SK-N-SH (cell line): ENCODE data around the gene ZSCAN25. TPM values are rescaled to one million over a fixed set of nuclear protein-coding genes. Genes with fewer than 3 reads are reported as not detected.

Source experiments
- CTCF ChIA-PET: fragments of 300-600, 350-600 bp; formaldehyde crosslinking; extraction: SDS; loops from one replicate; lab custom pipeline; 2021; lab: Yijun Ruan, JAX
- POLR2A ChIA-PET: fragments of 350-600 bp; sonication (Branson Sonifier 250); formaldehyde crosslinking; extraction: SDS; loops from one replicate; lab custom pipeline; 2020; ENCODE audit warnings: antibody characterized with exemption, inconsistent platforms; lab: Yijun Ruan, JAX
- DNase-seq: peaks from one replicate; pipeline ENCODE4 v3.0.0; 2012
- H2AFZ ChIP-seq: fragments of 200-600 bp; sonication (generic); 2 replicates; pipeline ENCODE4 v1.8.1; 2016; ENCODE audit warnings: antibody characterized with exemption, mild to moderate bottlenecking, low read depth
- H3F3A ChIP-seq: fragments of 200-600 bp; sonication (generic); replicated peaks from 2 replicates; pipeline ENCODE3; 2016; ENCODE audit warnings: antibody characterized with exemption, mild to moderate bottlenecking; ENCODE audit not compliant: insufficient read depth
- H3K27ac ChIP-seq, 2 experiments: fragments of 200-500 bp in 1 of 2; fragments of 200-600 bp in 1 of 2; sonication (Bioruptor generic) in 1 of 2; sonication (generic), shearing (Covaris generic) in 1 of 2; 2 replicates each; pipeline versions ENCODE4 v1.5.1 to v1.6.1; 2014 to 2016; ENCODE audit warnings: low read depth in 2 of 2, inconsistent platforms in 1 of 2, low read length in 1 of 2, mild to moderate bottlenecking in 1 of 2, mixed read lengths in 1 of 2
- H3K27me3 ChIP-seq: fragments of 200-600 bp; sonication (generic), shearing (Covaris generic); 2 replicates; pipeline ENCODE4 v1.6.1; 2016; ENCODE audit warnings: mixed run types; ENCODE audit not compliant: insufficient read depth
- H3K36me3 ChIP-seq, 2 experiments: fragments of 200-500 bp in 1 of 2; fragments of 200-600 bp in 1 of 2; sonication (Bioruptor generic) in 1 of 2; sonication (generic) in 1 of 2; replicated peaks in 1 of 2; 2 replicates each; pipeline versions ENCODE3 to v1.5.1; 2014 to 2016; ENCODE audit warnings: low read length in 1 of 2, mild to moderate bottlenecking in 1 of 2; ENCODE audit not compliant: insufficient read depth in 2 of 2, control insufficient read depth in 1 of 2
- H3K4me1 ChIP-seq, 2 experiments: fragments of 200-500 bp in 1 of 2; fragments of 200-600 bp in 1 of 2; sonication (Bioruptor generic) in 1 of 2; sonication (generic), shearing (Covaris generic) in 1 of 2; 2 replicates each; pipeline versions ENCODE4 v1.5.1 to v1.6.1; 2014 to 2016; ENCODE audit warnings: low read depth in 1 of 2, low read length in 1 of 2, mixed run types in 1 of 2; ENCODE audit not compliant: insufficient read depth in 2 of 2, control insufficient read depth in 1 of 2
- H3K4me2 ChIP-seq: fragments of 200-600 bp; sonication (generic), shearing (Covaris generic); 2 replicates; pipeline ENCODE4 v1.6.1; 2017; ENCODE audit warnings: mixed run types
- H3K4me3 ChIP-seq, 2 experiments: fragments of 200-500 bp in 1 of 2; fragments of 200-600 bp in 1 of 2; sonication (Bioruptor generic) in 1 of 2; sonication (generic), shearing (Covaris generic) in 1 of 2; 2 replicates each; pipeline versions ENCODE4 v1.5.1 to v1.8.1; 2014 to 2016; ENCODE audit warnings: low read depth in 2 of 2, inconsistent platforms in 1 of 2, low read length in 1 of 2, mild to moderate bottlenecking in 1 of 2, mixed read lengths in 1 of 2, moderate library complexity in 1 of 2
- H3K79me2 ChIP-seq: fragments of 200-600 bp; sonication (generic); 2 replicates; pipeline ENCODE4 v1.8.1; 2017; ENCODE audit warnings: mild to moderate bottlenecking; ENCODE audit not compliant: insufficient read depth
- H3K9ac ChIP-seq: fragments of 200-600 bp; sonication (generic); 2 replicates; pipeline ENCODE4 v1.6.1; 2017; ENCODE audit warnings: mixed run types
- H3K9me2 ChIP-seq: fragments of 200-600 bp; sonication (generic); 2 replicates; pipeline ENCODE4 v1.6.1; 2017; ENCODE audit warnings: mixed run types
- H3K9me3 ChIP-seq: fragments of 200-600 bp; sonication (generic); 2 replicates; pipeline ENCODE4 v1.6.1; 2017; ENCODE audit warnings: mixed run types, mild to moderate bottlenecking, moderate library complexity
- H4K20me1 ChIP-seq: fragments of 200-600 bp; sonication (generic); 2 replicates; pipeline ENCODE4 v1.6.1; 2017; ENCODE audit warnings: mild to moderate bottlenecking, mixed run types; ENCODE audit not compliant: insufficient read depth
- EZH2phosphoT487 ChIP-seq: fragments of 200-600 bp; sonication (generic); IDR thresholded peaks from 2 replicates; pipeline ENCODE4 v1.6.1; 2017; ENCODE audit warnings: low read depth, mixed run types, mild to moderate bottlenecking, antibody characterized with exemption, moderate library complexity, borderline replicate concordance
- FOXJ3 ChIP-seq: sonication (generic); formaldehyde crosslinking; IDR thresholded peaks from 2 replicates; pipeline ENCODE4 v1.5.1; 2020; ENCODE audit warnings: mild to moderate bottlenecking, missing genetic modification reagents
- GATA2 ChIP-seq: sonication (generic); formaldehyde crosslinking; IDR thresholded peaks from 2 replicates; pipeline ENCODE4 v1.5.0; 2020; ENCODE audit warnings: mild to moderate bottlenecking, missing genetic modification reagents
- MAX ChIP-seq: IDR thresholded peaks from 2 replicates; pipeline ENCODE4 v1.4.0; 2012; ENCODE audit warnings: low read depth
- MXI1 ChIP-seq: IDR thresholded peaks from 2 replicates; pipeline ENCODE4 v1.6.1; 2012; ENCODE audit warnings: mild to moderate bottlenecking, low read depth, low read length, improper control_type of control experiment
- RAD21 ChIP-seq: IDR thresholded peaks from 2 replicates; pipeline ENCODE4 v1.6.1; 2012; ENCODE audit warnings: mild to moderate bottlenecking, low read length
- REST ChIP-seq: IDR thresholded peaks from 2 replicates; pipeline ENCODE4 v1.6.1; 2012; ENCODE audit warnings: mild to moderate bottlenecking, low read depth, low read length, moderate library complexity
- RFX5 ChIP-seq: IDR thresholded peaks from 2 replicates; pipeline ENCODE4 v1.6.1; 2012; ENCODE audit warnings: mild to moderate bottlenecking, improper control_type of control experiment, low read length
- RXRA ChIP-seq: IDR thresholded peaks from 2 replicates; pipeline ENCODE4 v1.4.0; 2012; ENCODE audit warnings: low read depth, mild to moderate bottlenecking, borderline replicate concordance
- SMC3 ChIP-seq: IDR thresholded peaks from 2 replicates; pipeline ENCODE4 v1.6.1; 2012; ENCODE audit warnings: low read depth, low read length, improper control_type of control experiment
- TAF1 ChIP-seq: IDR thresholded peaks from 2 replicates; pipeline ENCODE4 v1.6.1; 2012; ENCODE audit warnings: low read depth, mild to moderate bottlenecking, low read length, moderate library complexity, borderline replicate concordance
- USF1 ChIP-seq: IDR thresholded peaks from 2 replicates; pipeline ENCODE4 v1.4.0; 2012; ENCODE audit warnings: low read depth, borderline replicate concordance
- USF2 ChIP-seq: fragments of 150-350 bp; IDR thresholded peaks from 2 replicates; pipeline ENCODE4 v1.6.1; 2017; ENCODE audit warnings: antibody characterized with exemption, low read length, low read depth, borderline replicate concordance
- ZBTB33 ChIP-seq: IDR thresholded peaks from 2 replicates; pipeline ENCODE4 v1.4.0; 2012; ENCODE audit warnings: low read depth, borderline replicate concordance
- WGBS: methylation state at CpG from one replicate; pipeline ENCODE4 v1.1.6; 2017; ENCODE audit warnings: low lambda C conversion rate; 5-methylcytosine and 5-hydroxymethylcytosine counted together
- polyA plus RNA-seq, 3 experiments: library from polyadenylated mRNA; depleted of rRNA; stranded (reverse); fragments of >200 nt; gene quantifications; 2 replicates each; pipeline ENCODE4 v1.2.3, GENCODE V29; 2012

ZSCAN25 gene
- polyA plus RNA-seq, 1 of the 3 experiments (the other 2 are of a cell fraction), result 14.9 TPM

- no peaks in the 10 kb centered on the region for H3K9me3 ChIP-seq
- no peak overlapping the region for H2AFZ ChIP-seq
- POLR2A ChIA-PET, result no interaction called here
- peaks cover 27% of the 10 kb centered on the region for H3F3A ChIP-seq
- peaks cover 7 to 8% of the 10 kb centered on the region in 2 experiments; a peak in 3 of 4 replicates for H3K4me1 ChIP-seq
- H3K27ac ChIP-seq, result no peak overlapping the region
- H3K79me2 ChIP-seq, result peaks cover 26% of the 10 kb centered on the region
- no peak overlapping the region for H3K9ac ChIP-seq
- DNase-seq, result no peak
- no peak overlapping the region for H3K4me2 ChIP-seq
- no peaks in the 10 kb centered on the region for H4K20me1 ChIP-seq
- CTCF ChIA-PET, result interaction anchor here (1.2 to 3.3 kb wide), 4 partner anchors 12 to 89 kb away, joined by 3 to 13 read pairs (median 6); no protein-coding TSS in a partner anchor
- H3K9me2 ChIP-seq, result no peaks in the 10 kb centered on the region
- H3K27me3 ChIP-seq, result no peaks in the 10 kb centered on the region
- WGBS, result 60% methylated on average over 3 of the region's 3 CpGs
- H3K36me3 ChIP-seq, result peaks cover 14% of the 10 kb centered on the region in 2 experiments
- TF ChIP-seq MAX (no peak), GATA2 (CRISPR knock-in tag) (no peak), RXRA (no peak), RFX5 (no peak)
- H3K4me3 ChIP-seq, result no peak overlapping the region
Observed at GRCh38 chr7:99614495-99614894, 2.3 kb upstream of the ZSCAN25 start.

GRCh38 chr7:99615989-99616358, 772 bp upstream of the ZSCAN25 start:
- WGBS, result 96% methylated on average over 5 of the region's 5 CpGs
- H3K9me2 ChIP-seq, result no peaks in the 10 kb centered on the region
- peak overlapping the region; percentile 99 for H2AFZ ChIP-seq

More at GRCh38 chr7:99615989-99616358, 772 bp upstream of the ZSCAN25 start:
- DNase-seq, result no peak
- Histone ChIP-seq H3K27ac (no peak overlapping the region; a peak in 1 of 4 replicates), H3K79me2 (peaks cover 36% of the 10 kb centered on the region), H3K4me1 (peaks cover 7 to 8% of the 10 kb centered on the region in 2 experiments; a peak in 3 of 4 replicates), H3F3A (peaks cover 27% of the 10 kb centered on the region), H3K9ac (peak overlapping the region; percentile 91; the same call in 1 of the 2 replicates), H3K4me3 (peak overlapping the region; percentile 84 to 98), H3K27me3 (no peaks in the 10 kb centered on the region), H3K9me3 (no peaks in the 10 kb centered on the region), H3K4me2 (peak overlapping the region; percentile 85), H3K36me3 (peaks cover 26 to 27% of the 10 kb centered on the region in 2 experiments), H4K20me1 (no peaks in the 10 kb centered on the region)
- CTCF ChIA-PET, result interaction anchor here (0.6 to 3.3 kb wide), 22 partner anchors 10 to 374 kb away, joined by 3 to 28 read pairs (median 4); partner anchors contain the start of genes CYP3A5, TMEM225B, ZKSCAN5 and ZNF394
- POLR2A ChIA-PET, result interaction anchor here (0.5 to 3.0 kb wide), 9 partner anchors 14 to 1223 kb away, joined by 3 to 18 read pairs (median 10); partner anchors contain the start of genes FAM200A, ZKSCAN5, ZNF394 and ZNF655
- TF ChIP-seq USF2 (no peak), REST (no peak), MXI1 (no peak), RAD21 (no peak), SMC3 (no peak), USF1 (no peak), EZH2phosphoT487 (no peak), TAF1 (no peak), ZBTB33 (no peak), GATA2 (CRISPR knock-in tag) (no peak), FOXJ3 (CRISPR knock-in tag) (no peak)
